GM12878 (cell line): ENCODE data around the gene ADRA2B. TPM values are rescaled to one million over a fixed set of nuclear protein-coding genes. Genes with fewer than 3 reads are reported as not detected.

ENCODE experiments used
- PAX8 ChIP-seq: fragments of 450-650 bp; IDR thresholded peaks from 2 replicates; pipeline ENCODE4 v1.6.1; 2017; ENCODE audit warnings: mild to moderate bottlenecking, moderate library complexity
- POLR2A ChIP-seq: IDR thresholded peaks from 2 replicates; pipeline ENCODE4 v1.6.1; 2011; ENCODE audit warnings: low read depth, mild to moderate bottlenecking, low read length
- SPI1 ChIP-seq: IDR thresholded peaks from 2 replicates; pipeline ENCODE4 v1.6.1; 2011; ENCODE audit warnings: low read depth, mild to moderate bottlenecking, low read length, moderate library complexity, borderline replicate concordance; ENCODE audit not compliant: insufficient read depth
- ZBTB11 ChIP-seq: fragments of 450-650 bp; formaldehyde crosslinking; IDR thresholded peaks from 2 replicates; pipeline ENCODE4 v1.5.0; 2022; ENCODE audit warnings: mild to moderate bottlenecking, missing genetic modification characterization
- ZBTB33 ChIP-seq: fragments of 450-650 bp; IDR thresholded peaks from 2 replicates; pipeline ENCODE4 v1.6.1; 2017; ENCODE audit warnings: mild to moderate bottlenecking
- polyA plus RNA-seq, 11 experiments: library from polyadenylated mRNA; depleted of rRNA in 4 of 11; unstranded in 6 of 11; stranded (reverse) in 5 of 11; fragments of >200 nt; fragmentation: Nextera tagmentation in 4 of 11; fragmentation: Illumina TruSeq in 1 of 11; extraction: Ambion mirVana in 4 of 11; extraction: Trizol in 1 of 11; gene quantifications; 1 replicate in 1 of 11; 2 replicates in 10 of 11; pipeline versions ENCODE4 v1.2.1 to v1.2.3, GENCODE V29; 2011 to 2016; ENCODE audit warnings: inconsistent platforms in 2 of 11, missing spikeins in 2 of 11, low read depth in 1 of 11
- total RNA-seq, 4 experiments: library from RNA; depleted of rRNA in 3 of 4; stranded (reverse); fragments of >200 nt in 3 of 4; fragmentation: Illumina TruSeq in 1 of 4; extraction: Trizol in 1 of 4; gene quantifications; 2 replicates each; pipeline versions ENCODE4 v1.2.1 to v1.2.3, GENCODE V29; 2013 to 2021

ADRA2B gene
- total and polyA plus RNA-seq, 10 of the 15 experiments (the other 5 are each of a cell fraction or from before 2014, with no cell fraction given) = 0.01 to 0.10 (median 0.04) TPM; not detected in 6

GRCh38 chr2:96145848-96146152, 29.4 kb upstream of the ADRA2B start (continued):
- TF ChIP-seq SPI1 (no peak), ZBTB11 (no peak), PAX8 (no peak), POLR2A (no peak), ZBTB33 (no peak)
- TF ChIP-seq, all 136 proteins: peak for 3
